Measurements from ENCODE around the gene FSTL4. TPM values are rescaled to one million over a fixed set of nuclear protein-coding genes. Genes with fewer than 3 reads are reported as not detected.

Gene FSTL4
- total and polyA plus RNA-seq, 2 of the 4 experiments (the other 2 are of a cell fraction), result 0.18 TPM; not detected in 1

DNA sequence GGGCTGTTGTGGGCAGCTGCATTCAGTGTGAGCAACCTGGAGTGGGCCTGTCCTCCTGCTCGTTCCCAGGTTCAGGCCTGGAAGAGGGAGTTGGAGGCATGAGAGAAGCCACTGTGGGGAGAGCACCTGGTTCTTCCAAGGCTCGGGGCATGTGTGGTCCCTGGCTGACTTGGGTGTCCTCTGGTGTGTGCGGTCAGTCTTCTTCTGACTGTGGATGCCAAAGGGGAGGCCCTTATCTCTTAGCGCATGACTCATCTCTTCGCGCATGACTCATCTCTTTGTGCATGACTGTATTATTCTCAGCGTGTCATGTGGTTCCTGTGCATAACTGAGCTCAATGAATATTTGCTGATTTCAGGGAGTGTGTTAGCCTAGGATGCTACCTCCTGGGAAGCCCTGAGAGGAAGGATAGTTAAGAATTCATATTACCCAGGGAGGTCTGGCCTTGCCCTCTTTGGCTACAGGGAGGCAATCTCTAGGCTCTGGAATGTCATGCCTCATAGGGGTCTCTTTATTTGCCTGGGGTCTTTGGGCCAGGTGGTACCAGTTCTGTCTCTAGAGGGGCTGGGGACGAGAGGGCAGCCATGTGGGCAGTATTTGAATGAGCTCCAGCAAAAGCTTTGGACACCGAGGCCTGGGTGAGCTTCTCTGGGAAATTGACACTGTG is 371.8 kb downstream of the FSTL4 start:
- no peak overlapping the region for H3K9ac ChIP-seq (ENCODE audit: low read depth, low read length)
- H4K5ac ChIP-seq (ENCODE audit: low read depth, low read length), result peak overlapping the region; percentile 2; the same call in 1 of the 2 replicates
- ChIA-PET CTCF (interaction anchor here (1.6 kb wide), 1 partner anchor 47 kb away, joined by 4 read pairs; no protein-coding TSS in a partner anchor), POLR2A (ENCODE audit: unreplicated experiment) (interaction anchor here (0.6 kb wide), 1 partner anchor 83 kb away, joined by 3 read pairs; no protein-coding TSS in a partner anchor)
- peak overlapping the region; percentile 71 for H2BK20ac ChIP-seq (ENCODE audit: low read depth, low read length)
- peak overlapping the region in 1 of 2 experiments; percentile 43; a peak in 1 of 4 replicates for H4K8ac ChIP-seq (ENCODE audit: low read depth in 2 of 2, low read length in 2 of 2)
- peak overlapping the region; percentile 6; the same call in 1 of the 2 replicates for H3K18ac ChIP-seq (ENCODE audit: low read depth, low read length)
- no peak overlapping the region for H2BK5ac ChIP-seq (ENCODE audit: low read depth, low read length, poor library complexity, severe bottlenecking)
- H3K27ac ChIP-seq (ENCODE audit: insufficient read depth, low read length), result peak overlapping the region; percentile 27; the same call in 1 of the 2 replicates
- intact Hi-C loops (cut with micrococcal nuclease) (loop anchor here (2.0 kb wide), 1 partner anchor 14 kb away; no protein-coding TSS in a partner anchor), dilution Hi-C loops (cut with HindIII; ENCODE audit: low sequenced_read_pairs, unreplicated experiment) (no loop called here), in situ Hi-C loops (cut with MboI; ENCODE audit: low sequenced_read_pairs) (no loop called here)
- peak overlapping the region; percentile 17; the same call in 1 of the 2 replicates for H4K91ac ChIP-seq (ENCODE audit: insufficient read depth, low read depth, low read length)
- BruUV-seq (replicated peaks), result no TSS peak
- H3K4me2 ChIP-seq (ENCODE audit: low read depth, low read length), result no peak overlapping the region; the same call in 1 of the 2 replicates
- H2BK15ac ChIP-seq (ENCODE audit: low read depth, low read length), result no peak overlapping the region
- peak overlapping the region; percentile 8; the same call in 1 of the 2 replicates for H3K14ac ChIP-seq (replicated peaks; ENCODE audit: low read depth, low read length)
- H3K79me1 ChIP-seq (ENCODE audit: low read depth in 1 of 2, low read length in 2 of 2), result no peaks in the 10 kb centered on the region
- H3K4me1 ChIP-seq (ENCODE audit: control insufficient read depth, insufficient read depth, low read length), result peaks cover 17% of the 10 kb centered on the region; the same call in 1 of the 2 replicates
- H2AK9ac ChIP-seq (replicated peaks; ENCODE audit: low read depth, low read length, poor library complexity), result peak overlapping the region; percentile 1
- no peaks in the 10 kb centered on the region for H4K20me1 ChIP-seq (ENCODE audit: insufficient read depth, low read length)
- H3K23ac ChIP-seq (ENCODE audit: low read depth, low read length), result no peak overlapping the region
- ATAC-seq (ENCODE audit: low read depth), result peak; percentile 89
- 31% methylated on average over 6 of the region's 9 CpGs; no CpG with 5 or more reads in 1 of the 2 experiments for WGBS, 2 experiments (ENCODE audit: extremely low coverage in 2 of 2, insufficient read length in 1 of 2)
- H2AK5ac ChIP-seq (ENCODE audit: low read depth, low read length), result peak overlapping the region; percentile 29; the same call in 1 of the 2 replicates
- H3K56ac ChIP-seq (ENCODE audit: extremely low read depth, insufficient read depth, low read length), result no peak overlapping the region; the same call in 1 of the 2 replicates
- peak overlapping the region; percentile 66 for H2BK120ac ChIP-seq (ENCODE audit: low read depth, low read length)
- no peaks in the 10 kb centered on the region for H3K36me3 ChIP-seq (ENCODE audit: control insufficient read depth, insufficient read depth, low read length)
- no peak for TF ChIP-seq RCOR1 (IDR thresholded peaks at IDR 0.05; ENCODE audit: insufficient replicate concordance, low read length)
- TF ChIP-seq, protein P1, sequence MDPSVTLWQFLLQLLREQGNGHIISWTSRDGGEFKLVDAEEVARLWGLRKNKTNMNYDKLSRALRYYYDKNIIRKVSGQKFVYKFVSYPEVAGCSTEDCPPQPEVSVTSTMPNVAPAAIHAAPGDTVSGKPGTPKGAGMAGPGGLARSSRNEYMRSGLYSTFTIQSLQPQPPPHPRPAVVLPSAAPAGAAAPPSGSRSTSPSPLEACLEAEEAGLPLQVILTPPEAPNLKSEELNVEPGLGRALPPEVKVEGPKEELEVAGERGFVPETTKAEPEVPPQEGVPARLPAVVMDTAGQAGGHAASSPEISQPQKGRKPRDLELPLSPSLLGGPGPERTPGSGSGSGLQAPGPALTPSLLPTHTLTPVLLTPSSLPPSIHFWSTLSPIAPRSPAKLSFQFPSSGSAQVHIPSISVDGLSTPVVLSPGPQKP (IDR thresholded peaks at IDR 0.05; ENCODE audit: borderline replicate concordance, low read depth, low read length), result no peak
- peak; percentile 90 for TF ChIP-seq NFE2L2 (IDR thresholded peaks at IDR 0.05; ENCODE audit: low read depth, low read length)
- peak; percentile 77 for TF ChIP-seq USF2 (IDR thresholded peaks at IDR 0.05; ENCODE audit: low read depth, low read length)
- TF ChIP-seq MAFK (IDR thresholded peaks at IDR 0.05; ENCODE audit: low read depth, low read length), result peak; percentile 71
- no peak for TF ChIP-seq SMC3 (IDR thresholded peaks at IDR 0.05; ENCODE audit: low read depth, low read length)
- peak; percentile 89 for TF ChIP-seq BHLHE40 (IDR thresholded peaks at IDR 0.05; ENCODE audit: low read depth, low read length)
- TF ChIP-seq FOS (IDR thresholded peaks at IDR 0.05; ENCODE audit: low read depth, low read length), result peak; percentile 100
- no peak for TF ChIP-seq CEBPB (IDR thresholded peaks at IDR 0.05; ENCODE audit: low read depth, low read length)
- H3K27me3 ChIP-seq (ENCODE audit: control insufficient read depth, insufficient read depth, low read length), result 0 out of 2 replicates have a peak, but pooled peaks cover 2% of the 10 kb centered on the region
- peaks cover 2% of the 10 kb centered on the region; the same call in 1 of the 2 replicates for H3K9me3 ChIP-seq (ENCODE audit: control insufficient read depth, insufficient read depth, low read length)
- no peak overlapping the region for H3K4me3 ChIP-seq (ENCODE audit: insufficient read depth, low read depth, low read length)
- DNase-seq, result peak; percentile 99
- peaks cover 14% of the 10 kb centered on the region; the same call in 1 of the 2 replicates for H3K9me1 ChIP-seq (ENCODE audit: insufficient read depth, low read length)
- H2AFZ ChIP-seq (replicated peaks; ENCODE audit: low read length, poor library complexity), result peak overlapping the region; percentile 47
- peak overlapping the region; percentile 40 for H3K4ac ChIP-seq (ENCODE audit: low read depth, low read length)

Measured in IMR-90 (cell line).